OCI-LY1 (cell line): ENCODE results near the gene MACROD1.

Experiments used
- EZH2 ChIP-seq: fragments of 200-600 bp; sonication (generic), shearing (Covaris generic); IDR thresholded peaks from 2 replicates; pipeline ENCODE4 v1.8.0; 2017; ENCODE audit warnings: borderline replicate concordance, mixed run types, mild to moderate bottlenecking, antibody characterized with exemption, low read length, moderate library complexity, mixed read lengths
- TF ChIP-seq, protein P1 (sequence below): fragments of 200-600 bp; sonication (generic), shearing (Covaris generic); IDR thresholded peaks from 2 replicates; pipeline ENCODE4 v1.5.1; 2017; ENCODE audit warnings: mild to moderate bottlenecking, antibody characterized with exemption, low read length, moderate library complexity, mixed read lengths

DNA sequence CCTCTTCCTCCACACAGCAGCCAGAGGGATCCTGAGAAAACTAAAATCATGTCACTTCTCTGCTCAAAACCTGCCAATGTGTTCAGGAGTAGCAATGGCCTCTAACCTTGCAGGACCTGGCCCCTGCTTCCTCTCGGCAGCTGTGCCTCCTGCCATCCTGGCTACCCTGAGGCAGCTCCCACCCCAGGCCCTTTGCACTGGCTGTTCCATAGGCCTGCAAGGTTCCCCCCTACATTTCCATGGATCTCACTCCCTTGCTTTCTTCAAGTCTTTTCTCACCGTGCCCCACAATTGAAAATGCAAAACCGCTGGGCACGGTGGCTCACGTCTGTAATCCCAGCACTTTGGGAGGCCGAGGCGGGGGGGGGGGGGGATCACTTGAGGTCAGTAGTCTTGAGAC lies 18.0 kb upstream of the MACROD1 start:
- TF ChIP-seq, protein P1, sequence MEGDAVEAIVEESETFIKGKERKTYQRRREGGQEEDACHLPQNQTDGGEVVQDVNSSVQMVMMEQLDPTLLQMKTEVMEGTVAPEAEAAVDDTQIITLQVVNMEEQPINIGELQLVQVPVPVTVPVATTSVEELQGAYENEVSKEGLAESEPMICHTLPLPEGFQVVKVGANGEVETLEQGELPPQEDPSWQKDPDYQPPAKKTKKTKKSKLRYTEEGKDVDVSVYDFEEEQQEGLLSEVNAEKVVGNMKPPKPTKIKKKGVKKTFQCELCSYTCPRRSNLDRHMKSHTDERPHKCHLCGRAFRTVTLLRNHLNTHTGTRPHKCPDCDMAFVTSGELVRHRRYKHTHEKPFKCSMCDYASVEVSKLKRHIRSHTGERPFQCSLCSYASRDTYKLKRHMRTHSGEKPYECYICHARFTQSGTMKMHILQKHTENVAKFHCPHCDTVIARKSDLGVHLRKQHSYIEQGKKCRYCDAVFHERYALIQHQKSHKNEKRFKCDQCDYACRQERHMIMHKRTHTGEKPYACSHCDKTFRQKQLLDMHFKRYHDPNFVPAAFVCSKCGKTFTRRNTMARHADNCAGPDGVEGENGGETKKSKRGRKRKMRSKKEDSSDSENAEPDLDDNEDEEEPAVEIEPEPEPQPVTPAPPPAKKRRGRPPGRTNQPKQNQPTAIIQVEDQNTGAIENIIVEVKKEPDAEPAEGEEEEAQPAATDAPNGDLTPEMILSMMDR, result no peak
- no peak for TF ChIP-seq EZH2
